Panc1 (cell line): Measurements from ENCODE around the gene ARFIP2. TPM values are rescaled to one million over a fixed set of nuclear protein-coding genes. Genes with fewer than 3 reads are reported as not detected.
A peak's percentile ranks its signal among the peaks of the same experiment; 100 is the strongest.

Source experiments
- ATAC-seq: fragments of 200-7000 bp; cut with Tn5 transposase; 2 replicates; pipeline ENCODE4 v1.9.1; 2020; ENCODE audit warnings: mild to moderate bottlenecking, moderate library complexity
- BruUV-seq: library from RNA; stranded (reverse); fragments of 400-500 nt; replicated peaks from 2 replicates; lab custom pipeline; 2021; lab: Mats Ljungman, UMichigan
- CTCF ChIA-PET: fragments of 300-600 bp; sonication (Branson Sonifier 250); formaldehyde crosslinking; loops from one replicate; lab custom pipeline; 2022; ENCODE audit warnings: antibody characterized with exemption; lab: Charles Lee
- POLR2A ChIA-PET: fragments of 300-600 bp; sonication (Branson Sonifier 250); formaldehyde crosslinking; loops from one replicate; lab custom pipeline; 2022; ENCODE audit warnings: antibody characterized with exemption; lab: Charles Lee
- DNase-seq: peaks from one replicate; pipeline ENCODE4 v3.0.0-alpha.2; 2010; ENCODE audit warnings: low read depth, low spot score
- H3K27ac ChIP-seq: 2 replicates; pipeline ENCODE4 v1.5.1; 2011; ENCODE audit warnings: mild to moderate bottlenecking, low read length, inconsistent platforms
- H3K27me3 ChIP-seq: fragments of 200-500 bp; sonication (Bioruptor generic); 2 replicates; pipeline ENCODE4 v1.6.0; 2014; ENCODE audit warnings: low read length, inconsistent platforms; ENCODE audit not compliant: control insufficient read depth, insufficient read depth
- H3K36me3 ChIP-seq: fragments of 200-500 bp; sonication (Bioruptor generic); 2 replicates; pipeline ENCODE4 v1.5.1; 2014; ENCODE audit warnings: inconsistent platforms, mild to moderate bottlenecking, low read length, moderate library complexity; ENCODE audit not compliant: control insufficient read depth, insufficient read depth
- H3K4me1 ChIP-seq: 2 replicates; pipeline ENCODE4 v1.5.1; 2011; ENCODE audit warnings: inconsistent platforms, mild to moderate bottlenecking, low read length, moderate library complexity; ENCODE audit not compliant: control insufficient read depth, insufficient read depth
- H3K4me3 ChIP-seq, 2 experiments: 2 replicates each; pipeline ENCODE4 v1.5.1; 2011 to 2012; ENCODE audit warnings: low read depth in 2 of 2, low read length in 2 of 2, mild to moderate bottlenecking in 2 of 2, inconsistent platforms in 1 of 2, moderate library complexity in 1 of 2
- H3K9me3 ChIP-seq: fragments of 200-500 bp; sonication (Bioruptor generic); 2 replicates; pipeline ENCODE4 v1.5.1; 2014; ENCODE audit warnings: low read depth, mild to moderate bottlenecking, inconsistent platforms, low read length, moderate library complexity; ENCODE audit not compliant: control insufficient read depth, insufficient read depth
- CTCF ChIP-seq: fragments of 450-650 bp; IDR thresholded peaks from 2 replicates; pipeline ENCODE4 v1.5.1; 2017; ENCODE audit warnings: mild to moderate bottlenecking
- POLR2AphosphoS5 ChIP-seq: IDR thresholded peaks from 2 replicates; pipeline ENCODE4 v1.6.1; 2012; ENCODE audit warnings: mild to moderate bottlenecking, low read depth, low read length, moderate library complexity
- REST ChIP-seq, 2 experiments: IDR thresholded peaks; 2 replicates each; pipeline ENCODE4 v1.6.1; 2011 to 2012; ENCODE audit warnings: low read depth in 2 of 2, control low read depth in 1 of 2, low read length in 1 of 2, mild to moderate bottlenecking in 1 of 2, moderate library complexity in 1 of 2; ENCODE audit not compliant: insufficient read depth in 1 of 2
- SIN3A ChIP-seq: IDR thresholded peaks from 2 replicates; pipeline ENCODE4 v1.6.1; 2012; ENCODE audit warnings: low read depth, mild to moderate bottlenecking, low read length, moderate library complexity, borderline replicate concordance; ENCODE audit not compliant: insufficient read depth
- TCF7L2 ChIP-seq: IDR thresholded peaks from 2 replicates; pipeline ENCODE4 v1.6.1; 2011; ENCODE audit warnings: mild to moderate bottlenecking, low read depth, low read length, inconsistent platforms
- in situ Hi-C: cut with HindIII; loops from 2 replicates; pipeline ENCODE4 v1.10.0; 2016; ENCODE audit warnings: low sequenced_read_pairs, low pct_unique_long_range_greater_than_20kb
- intact Hi-C: fragments of 100-400 bp; cut with micrococcal nuclease; formaldehyde crosslinking; loops from one replicate; pipeline ENCODE4 v1.10.0; 2022; ENCODE audit not compliant: unreplicated experiment
- total RNA-seq: library from RNA; stranded (reverse); gene quantifications from one replicate; pipeline ENCODE4 v1.2.1, GENCODE V29; 2021; ENCODE audit not compliant: unreplicated experiment

Gene ARFIP2
- total RNA-seq, 1 experiment from 2014 or later = 116 TPM

GRCh38 chr11:6440906-6441358 lies 40.2 kb downstream of the ARFIP2 start, which contains the start of gene HPX:
Gene HPX, minus strand, starts transcription at chr11:6440987. Its CDS starts 24 bp downstream, at chr11:6440963.
- Histone ChIP-seq H3K9me3 (no peaks in the 10 kb centered on the region), H3K36me3 (no peaks in the 10 kb centered on the region), H3K4me1 (no peaks in the 10 kb centered on the region), H3K4me3 (no peak within 1 kb of the TSS), H3K27me3 (no peaks in the 10 kb centered on the region), H3K27ac (no peak within 1 kb of the TSS)
- ATAC-seq (no peak; the same call in 1 of the 2 replicates), DNase-seq (no peak)
- in situ Hi-C loops (no loop called here), intact Hi-C loops (loop anchor here (5.0 kb wide), 1 partner anchor 66 kb away; no protein-coding TSS in a partner anchor)
- CTCF ChIA-PET = interaction anchor here (1.5 kb wide), 1 partner anchor 62 kb away, joined by 5 read pairs; no protein-coding TSS in a partner anchor
- POLR2A ChIA-PET = no interaction called here
- no TSS peak for BruUV-seq
- TF ChIP-seq TCF7L2 (no peak), CTCF (no peak), POLR2AphosphoS5 (no peak), SIN3A (no peak), REST (IDR thresholded peaks at IDR 0.05; ENCODE audit: insufficient read depth in 1 of 2, low read depth in 2 of 2, low read length in 1 of 2) (no peak)

- no peak overlapping the region for H3K27ac ChIP-seq
- BruUV-seq = no TSS peak
- TF ChIP-seq REST (IDR thresholded peaks at IDR 0.05; ENCODE audit: insufficient read depth in 1 of 2, low read depth in 2 of 2, low read length in 1 of 2) (no peak), TCF7L2 (no peak), POLR2AphosphoS5 (no peak), CTCF (peak; percentile 85)
- in situ Hi-C loops (no loop called here), intact Hi-C loops (no loop called here)
- H3K27me3 ChIP-seq = no peaks in the 10 kb centered on the region
- H3K4me3 ChIP-seq = no peak overlapping the region
- no peaks in the 10 kb centered on the region for H3K9me3 ChIP-seq
- POLR2A ChIA-PET = interaction anchor here (0.6 kb wide), 1 partner anchor 47 kb away, joined by 9 read pairs; no protein-coding TSS in a partner anchor
- no peaks in the 10 kb centered on the region for H3K36me3 ChIP-seq
- ATAC-seq (peak; percentile 65), DNase-seq (peak; percentile 41)
- H3K4me1 ChIP-seq = no peaks in the 10 kb centered on the region
- CTCF ChIA-PET = interaction anchor here (0.6 to 1.5 kb wide), 4 partner anchors 15 to 576 kb away, joined by 3 to 7 read pairs (median 4); no protein-coding TSS in a partner anchor
Measured at GRCh38 chr11:6438979-6439571, 42.1 kb downstream of the ARFIP2 start.
